ENCODE data around the gene CALD1.

GRCh38 chr7:134879815-134880475 is 100.5 kb downstream of the CALD1 start:
- TF ChIP-seq, protein P1, sequence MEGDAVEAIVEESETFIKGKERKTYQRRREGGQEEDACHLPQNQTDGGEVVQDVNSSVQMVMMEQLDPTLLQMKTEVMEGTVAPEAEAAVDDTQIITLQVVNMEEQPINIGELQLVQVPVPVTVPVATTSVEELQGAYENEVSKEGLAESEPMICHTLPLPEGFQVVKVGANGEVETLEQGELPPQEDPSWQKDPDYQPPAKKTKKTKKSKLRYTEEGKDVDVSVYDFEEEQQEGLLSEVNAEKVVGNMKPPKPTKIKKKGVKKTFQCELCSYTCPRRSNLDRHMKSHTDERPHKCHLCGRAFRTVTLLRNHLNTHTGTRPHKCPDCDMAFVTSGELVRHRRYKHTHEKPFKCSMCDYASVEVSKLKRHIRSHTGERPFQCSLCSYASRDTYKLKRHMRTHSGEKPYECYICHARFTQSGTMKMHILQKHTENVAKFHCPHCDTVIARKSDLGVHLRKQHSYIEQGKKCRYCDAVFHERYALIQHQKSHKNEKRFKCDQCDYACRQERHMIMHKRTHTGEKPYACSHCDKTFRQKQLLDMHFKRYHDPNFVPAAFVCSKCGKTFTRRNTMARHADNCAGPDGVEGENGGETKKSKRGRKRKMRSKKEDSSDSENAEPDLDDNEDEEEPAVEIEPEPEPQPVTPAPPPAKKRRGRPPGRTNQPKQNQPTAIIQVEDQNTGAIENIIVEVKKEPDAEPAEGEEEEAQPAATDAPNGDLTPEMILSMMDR (IDR thresholded peaks at IDR 0.05) = no peak
- TF ChIP-seq POLR2A (IDR thresholded peaks at IDR 0.05) = no peak

Data from prostate gland (tissue), 2 donors.